HG03280 (cell line): Measurements from ENCODE around the gene INHBA.

ENCODE experiments used
- ATAC-seq: cut with Tn5 transposase; IDR thresholded peaks from one replicate; pipeline ENCODE4 v1.9.1; 2021; ENCODE audit warnings: mild to moderate bottlenecking, moderate library complexity; ENCODE audit not compliant: unreplicated experiment

INHBA gene

GRCh38 chr7:41702635-41703371, at the start of gene INHBA:
Gene INHBA, minus strand, starts transcription at chr7:41703090. Its CDS starts 2,716 bp downstream, at chr7:41700374.
- no peak for ATAC-seq

- ATAC-seq: no peak
Observed at GRCh38 chr7:41752615-41753014, 49.7 kb upstream of the INHBA start.

- no peak for ATAC-seq
Observed at GRCh38 chr7:41750661-41751540, 48.0 kb upstream of the INHBA start.

- ATAC-seq: no peak
Observed at GRCh38 chr7:41747961-41748360, 45.1 kb upstream of the INHBA start.

GRCh38 chr7:41745451-41745850, 42.6 kb upstream of the INHBA start:
- no peak for ATAC-seq

GRCh38 chr7:41744161-41744560, 41.3 kb upstream of the INHBA start:
- ATAC-seq: no peak

GRCh38 chr7:41742401-41743020, 39.6 kb upstream of the INHBA start:
- no peak for ATAC-seq

- ATAC-seq: no peak
Observed at GRCh38 chr7:41738806-41739205, 35.9 kb upstream of the INHBA start.

GRCh38 chr7:41738336-41738735, 35.4 kb upstream of the INHBA start:
- no peak for ATAC-seq

GRCh38 chr7:41735206-41735605, 32.3 kb upstream of the INHBA start:
- no peak for ATAC-seq

- no peak for ATAC-seq
Observed at GRCh38 chr7:41732843-41733306, 30.0 kb upstream of the INHBA start.

- ATAC-seq: no peak
Observed at GRCh38 chr7:41732436-41732785, 29.5 kb upstream of the INHBA start.

- ATAC-seq: peak; percentile 96
Observed at GRCh38 chr7:41731493-41732435, 28.9 kb upstream of the INHBA start.

- no peak for ATAC-seq
Observed at GRCh38 chr7:41730668-41731067, 27.8 kb upstream of the INHBA start.

- ATAC-seq: no peak
Observed at GRCh38 chr7:41730161-41730560, 27.3 kb upstream of the INHBA start.

GRCh38 chr7:41729059-41729458, 26.2 kb upstream of the INHBA start:
- no peak for ATAC-seq

- ATAC-seq: no peak
Observed at GRCh38 chr7:41725013-41725412, 22.1 kb upstream of the INHBA start.

- no peak for ATAC-seq
Observed at GRCh38 chr7:41720886-41721285, 18.0 kb upstream of the INHBA start.

- ATAC-seq: no peak
Observed at GRCh38 chr7:41720046-41720445, 17.2 kb upstream of the INHBA start.

- no peak for ATAC-seq
Observed at GRCh38 chr7:41716691-41717090, 13.8 kb upstream of the INHBA start.

- no peak for ATAC-seq
Observed at GRCh38 chr7:41715000-41715399, 12.1 kb upstream of the INHBA start.
